Mammary epithelial cell (primary cell): ENCODE results near the gene TRIP11.

Source experiments
- EZH2 ChIP-seq: IDR thresholded peaks from 2 replicates; pipeline ENCODE4 v1.6.1; 2012; ENCODE audit warnings: low read length, inconsistent platforms, borderline replicate concordance
- TF ChIP-seq, protein P1 (sequence below), 2 donors: IDR thresholded peaks in 1 of 2; conservative IDR thresholded peaks in 1 of 2; 2 replicates each; pipeline ENCODE4 v1.5.1; 2011 to 2012; ENCODE audit warnings: inconsistent platforms in 2 of 2, low read length in 2 of 2, mild to moderate bottlenecking in 2 of 2, control low read depth in 1 of 2, low read depth in 1 of 2; ENCODE audit not compliant: insufficient read depth in 1 of 2; ENCODE audit errors: extremely low read depth in 1 of 2

DNA sequence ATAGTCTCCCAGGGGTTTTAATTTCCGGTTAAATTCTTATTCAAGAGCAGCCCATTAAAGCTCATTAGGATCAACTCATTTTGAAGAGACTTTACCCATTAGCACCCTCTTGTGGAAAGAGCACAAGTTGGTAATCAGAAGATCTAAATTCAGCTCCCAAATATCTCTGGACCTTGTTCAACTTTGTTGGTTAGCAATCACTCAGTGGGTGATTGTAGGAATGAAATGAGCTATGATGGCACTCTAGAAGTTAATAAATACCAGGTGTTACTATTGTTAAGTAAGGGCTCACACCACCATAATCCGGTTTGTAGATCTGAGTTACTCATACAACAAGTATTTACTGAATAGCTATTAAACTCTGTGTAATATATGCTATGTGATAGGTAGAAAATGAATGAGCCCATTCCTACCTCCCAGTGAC is 42.9 kb downstream of the TRIP11 start:
- TF ChIP-seq EZH2: no peak
- TF ChIP-seq, protein P1, sequence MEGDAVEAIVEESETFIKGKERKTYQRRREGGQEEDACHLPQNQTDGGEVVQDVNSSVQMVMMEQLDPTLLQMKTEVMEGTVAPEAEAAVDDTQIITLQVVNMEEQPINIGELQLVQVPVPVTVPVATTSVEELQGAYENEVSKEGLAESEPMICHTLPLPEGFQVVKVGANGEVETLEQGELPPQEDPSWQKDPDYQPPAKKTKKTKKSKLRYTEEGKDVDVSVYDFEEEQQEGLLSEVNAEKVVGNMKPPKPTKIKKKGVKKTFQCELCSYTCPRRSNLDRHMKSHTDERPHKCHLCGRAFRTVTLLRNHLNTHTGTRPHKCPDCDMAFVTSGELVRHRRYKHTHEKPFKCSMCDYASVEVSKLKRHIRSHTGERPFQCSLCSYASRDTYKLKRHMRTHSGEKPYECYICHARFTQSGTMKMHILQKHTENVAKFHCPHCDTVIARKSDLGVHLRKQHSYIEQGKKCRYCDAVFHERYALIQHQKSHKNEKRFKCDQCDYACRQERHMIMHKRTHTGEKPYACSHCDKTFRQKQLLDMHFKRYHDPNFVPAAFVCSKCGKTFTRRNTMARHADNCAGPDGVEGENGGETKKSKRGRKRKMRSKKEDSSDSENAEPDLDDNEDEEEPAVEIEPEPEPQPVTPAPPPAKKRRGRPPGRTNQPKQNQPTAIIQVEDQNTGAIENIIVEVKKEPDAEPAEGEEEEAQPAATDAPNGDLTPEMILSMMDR (conservative IDR thresholded peaks at IDR 0.05 in 1 of 2, IDR thresholded peaks at IDR 0.05 in 1 of 2; ENCODE audit: extremely low read depth in 1 of 2, insufficient read depth in 1 of 2, low read depth in 1 of 2, low read length in 2 of 2): peak; percentile 62 to 68
